Measurements from ENCODE around the gene OGFOD3.

DNA sequence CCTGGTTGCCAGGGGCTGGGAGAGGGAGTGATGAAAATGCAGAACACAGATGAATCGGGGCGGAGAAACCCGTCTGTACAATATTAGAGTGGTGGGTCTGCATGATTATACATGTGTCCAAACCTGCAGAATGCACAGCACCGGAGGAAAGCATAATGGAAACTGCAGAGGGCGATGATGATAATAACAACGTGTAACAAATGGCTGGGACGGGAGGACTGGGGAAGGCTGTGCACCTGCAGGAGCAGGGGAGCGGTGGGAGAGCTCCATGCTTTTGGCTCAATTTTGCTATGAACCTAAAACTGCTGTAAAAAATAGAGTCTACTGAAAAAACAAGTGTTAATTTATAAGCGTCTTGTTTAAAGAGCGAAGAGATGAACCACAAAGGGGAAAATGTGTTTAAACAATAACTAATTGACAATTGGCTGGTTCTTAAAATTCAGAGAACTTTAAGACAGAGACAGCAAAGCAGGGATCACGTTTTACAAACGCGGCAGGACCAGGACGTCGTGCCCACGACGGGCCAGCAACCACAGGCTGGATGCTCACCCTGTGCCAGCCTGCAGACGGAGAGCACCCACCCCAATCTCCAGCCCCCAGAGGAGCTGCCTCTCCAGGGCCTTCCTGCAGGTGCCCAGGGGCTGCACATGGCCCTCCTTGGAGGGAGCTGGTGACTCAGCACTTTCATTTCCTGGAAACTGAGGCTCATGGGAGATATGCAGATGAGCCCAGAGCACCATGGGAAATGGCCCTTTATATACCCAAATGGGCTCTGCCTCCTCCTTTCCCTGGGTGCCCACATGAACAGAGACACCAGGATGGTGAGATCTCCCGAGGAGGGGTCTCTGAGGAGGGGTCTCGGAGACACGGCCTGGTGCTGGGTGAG lies 59.7 kb downstream of the OGFOD3 start, which contains the start of gene TEX19:
- TF ChIP-seq, protein P1, sequence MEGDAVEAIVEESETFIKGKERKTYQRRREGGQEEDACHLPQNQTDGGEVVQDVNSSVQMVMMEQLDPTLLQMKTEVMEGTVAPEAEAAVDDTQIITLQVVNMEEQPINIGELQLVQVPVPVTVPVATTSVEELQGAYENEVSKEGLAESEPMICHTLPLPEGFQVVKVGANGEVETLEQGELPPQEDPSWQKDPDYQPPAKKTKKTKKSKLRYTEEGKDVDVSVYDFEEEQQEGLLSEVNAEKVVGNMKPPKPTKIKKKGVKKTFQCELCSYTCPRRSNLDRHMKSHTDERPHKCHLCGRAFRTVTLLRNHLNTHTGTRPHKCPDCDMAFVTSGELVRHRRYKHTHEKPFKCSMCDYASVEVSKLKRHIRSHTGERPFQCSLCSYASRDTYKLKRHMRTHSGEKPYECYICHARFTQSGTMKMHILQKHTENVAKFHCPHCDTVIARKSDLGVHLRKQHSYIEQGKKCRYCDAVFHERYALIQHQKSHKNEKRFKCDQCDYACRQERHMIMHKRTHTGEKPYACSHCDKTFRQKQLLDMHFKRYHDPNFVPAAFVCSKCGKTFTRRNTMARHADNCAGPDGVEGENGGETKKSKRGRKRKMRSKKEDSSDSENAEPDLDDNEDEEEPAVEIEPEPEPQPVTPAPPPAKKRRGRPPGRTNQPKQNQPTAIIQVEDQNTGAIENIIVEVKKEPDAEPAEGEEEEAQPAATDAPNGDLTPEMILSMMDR (IDR thresholded peaks at IDR 0.05; ENCODE audit: extremely low read depth in 1 of 2, insufficient read depth in 1 of 2, low read depth in 1 of 2, low read length in 2 of 2), result no peak
- TF ChIP-seq EZH2 (IDR thresholded peaks at IDR 0.05; ENCODE audit: borderline replicate concordance, low read depth, low read length, severe bottlenecking), result no peak
- no peak for TF ChIP-seq JUN (IDR thresholded peaks at IDR 0.05; ENCODE audit: borderline replicate concordance, insufficient read depth, insufficient read length, low read depth)
- TF ChIP-seq, protein P2, sequence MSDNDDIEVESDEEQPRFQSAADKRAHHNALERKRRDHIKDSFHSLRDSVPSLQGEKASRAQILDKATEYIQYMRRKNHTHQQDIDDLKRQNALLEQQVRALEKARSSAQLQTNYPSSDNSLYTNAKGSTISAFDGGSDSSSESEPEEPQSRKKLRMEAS (IDR thresholded peaks at IDR 0.05; ENCODE audit: insufficient read depth, insufficient read length), result no peak

All from endothelial cell of umbilical vein (primary cell).